Upper lobe of right lung (tissue), 1 donor: ENCODE results near the gene PRKCA. TPM values are rescaled to one million over a fixed set of nuclear protein-coding genes. Genes with fewer than 3 reads are reported as not detected.
A peak's percentile ranks its signal among the peaks of the same experiment; 100 is the strongest.

ENCODE experiments used
- ATAC-seq: fragments of 200-7000 bp; cut with Tn5 transposase; one replicate; pipeline ENCODE4 v1.9.1; 2020; ENCODE audit warnings: mild to moderate bottlenecking, moderate library complexity
- DNase-seq: peaks from one replicate; pipeline ENCODE4 v3.0.0-alpha.2; 2020
- H3K27ac ChIP-seq: fragments of 200-600 bp; one replicate; pipeline ENCODE4 v1.8.0; 2022
- H3K27me3 ChIP-seq: fragments of 200-600 bp; one replicate; pipeline ENCODE4 v1.8.0; 2022; ENCODE audit warnings: mild to moderate bottlenecking
- H3K36me3 ChIP-seq: fragments of 200-600 bp; one replicate; pipeline ENCODE4 v1.8.0; 2022
- H3K4me1 ChIP-seq: fragments of 200-600 bp; one replicate; pipeline ENCODE4 v1.8.0; 2022
- H3K4me3 ChIP-seq: fragments of 200-600 bp; one replicate; pipeline ENCODE4 v1.8.0; 2022; ENCODE audit warnings: mild to moderate bottlenecking
- H3K9me3 ChIP-seq: fragments of 200-600 bp; one replicate; pipeline ENCODE4 v1.8.0; 2022
- intact Hi-C: fragments of 100-400 bp; cut with DNase I; formaldehyde crosslinking; loops from one replicate; pipeline ENCODE4 v1.11.0; 2022
- total RNA-seq: library from RNA; stranded (reverse); fragmentation: NEBNext Ultra II Directional; extraction: Animal tissue kit (Norgen Biotek cat#: 25700); gene quantifications from one replicate; pipeline ENCODE4 v1.2.1, GENCODE V29; 2021
- TF ChIP-seq, protein P1 (sequence below): fragments of 200-600 bp; IDR thresholded peaks from one replicate; pipeline ENCODE4 v1.8.0; 2022; ENCODE audit warnings: antibody characterized with exemption
- donor health status: DM: no; HTN: yes; CAD: no; lungs with severe emphysema.

The PRKCA gene
- total RNA-seq, 1 donor from 2014 or later: 43.4 TPM

DNA sequence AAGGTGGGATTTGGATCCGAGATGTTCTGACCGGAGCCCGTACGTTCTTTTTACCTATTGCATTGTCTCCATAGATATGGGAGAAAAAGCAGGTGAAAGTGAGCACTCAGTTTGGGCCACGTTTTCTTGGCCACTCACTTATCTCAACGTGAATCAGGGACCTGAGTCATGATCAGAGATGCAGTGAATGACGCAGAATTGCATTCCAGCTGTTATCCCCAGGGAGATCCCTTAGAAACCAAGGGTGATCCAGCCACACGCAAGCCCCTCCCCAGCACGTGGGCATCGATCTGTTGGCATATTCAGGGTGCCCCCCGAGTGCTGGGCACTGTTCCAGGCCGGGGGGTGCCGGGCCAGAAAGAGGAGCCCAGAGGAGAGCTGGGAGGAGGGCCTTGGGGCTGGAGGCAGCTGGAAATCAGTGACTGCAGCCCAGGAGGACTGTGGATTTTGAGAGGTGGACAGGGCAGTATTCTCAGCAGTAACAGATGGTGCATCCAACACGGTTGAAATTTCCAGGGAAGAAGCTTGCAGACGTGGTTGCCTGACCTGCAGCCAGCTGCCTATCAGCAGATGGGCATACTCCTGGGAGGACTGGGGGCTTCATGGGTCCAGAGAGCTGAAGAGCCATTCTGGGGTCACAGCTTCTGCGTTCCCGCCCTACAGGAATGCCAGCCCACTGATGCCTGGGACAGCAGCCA lies 445.3 kb downstream of the PRKCA start:
- TF ChIP-seq, protein P1, sequence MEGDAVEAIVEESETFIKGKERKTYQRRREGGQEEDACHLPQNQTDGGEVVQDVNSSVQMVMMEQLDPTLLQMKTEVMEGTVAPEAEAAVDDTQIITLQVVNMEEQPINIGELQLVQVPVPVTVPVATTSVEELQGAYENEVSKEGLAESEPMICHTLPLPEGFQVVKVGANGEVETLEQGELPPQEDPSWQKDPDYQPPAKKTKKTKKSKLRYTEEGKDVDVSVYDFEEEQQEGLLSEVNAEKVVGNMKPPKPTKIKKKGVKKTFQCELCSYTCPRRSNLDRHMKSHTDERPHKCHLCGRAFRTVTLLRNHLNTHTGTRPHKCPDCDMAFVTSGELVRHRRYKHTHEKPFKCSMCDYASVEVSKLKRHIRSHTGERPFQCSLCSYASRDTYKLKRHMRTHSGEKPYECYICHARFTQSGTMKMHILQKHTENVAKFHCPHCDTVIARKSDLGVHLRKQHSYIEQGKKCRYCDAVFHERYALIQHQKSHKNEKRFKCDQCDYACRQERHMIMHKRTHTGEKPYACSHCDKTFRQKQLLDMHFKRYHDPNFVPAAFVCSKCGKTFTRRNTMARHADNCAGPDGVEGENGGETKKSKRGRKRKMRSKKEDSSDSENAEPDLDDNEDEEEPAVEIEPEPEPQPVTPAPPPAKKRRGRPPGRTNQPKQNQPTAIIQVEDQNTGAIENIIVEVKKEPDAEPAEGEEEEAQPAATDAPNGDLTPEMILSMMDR: no peak
- intact Hi-C loops: no loop called here
- no peak for DNase-seq
- no peak overlapping the region for H3K27ac ChIP-seq
- H3K27me3 ChIP-seq: no peaks in the 10 kb centered on the region
- peaks cover 18% of the 10 kb centered on the region for H3K36me3 ChIP-seq
- no peak overlapping the region for H3K4me3 ChIP-seq
- H3K4me1 ChIP-seq: no peaks in the 10 kb centered on the region
- ATAC-seq: no peak
- no peaks in the 10 kb centered on the region for H3K9me3 ChIP-seq

DNA sequence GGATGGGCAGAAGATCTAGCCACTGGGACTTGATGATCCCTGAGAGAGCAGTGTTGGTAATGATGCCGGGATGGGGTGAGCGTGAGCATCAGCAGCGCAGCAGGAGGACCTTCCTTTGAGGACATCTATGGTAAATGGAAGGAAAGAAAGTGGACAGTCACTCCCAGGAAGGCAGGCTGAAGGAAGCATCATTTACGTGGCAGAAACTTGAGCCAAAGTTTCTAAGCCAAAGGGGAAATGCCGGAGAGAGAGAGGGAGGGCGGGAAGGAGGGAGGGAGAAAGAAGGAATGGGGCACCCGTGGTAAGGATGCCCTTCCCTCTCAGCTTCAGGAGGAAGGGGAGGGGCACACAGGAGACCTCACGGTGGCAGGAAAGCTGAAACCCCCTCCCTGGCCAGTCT lies 446.2 kb downstream of the PRKCA start:
- no peaks in the 10 kb centered on the region for H3K9me3 ChIP-seq
- H3K36me3 ChIP-seq: peaks cover 9% of the 10 kb centered on the region
- H3K4me1 ChIP-seq: no peaks in the 10 kb centered on the region
- intact Hi-C loops: no loop called here
- no peak for ATAC-seq
- no peak for DNase-seq
- TF ChIP-seq, protein P1: no peak
- no peaks in the 10 kb centered on the region for H3K27me3 ChIP-seq
- no peak overlapping the region for H3K4me3 ChIP-seq
- H3K27ac ChIP-seq: no peak overlapping the region

- DNase-seq: no peak
- TF ChIP-seq, protein P1: no peak
- Histone ChIP-seq H3K9me3 (no peaks in the 10 kb centered on the region), H3K36me3 (peaks cover 4% of the 10 kb centered on the region), H3K27ac (no peak overlapping the region), H3K27me3 (no peaks in the 10 kb centered on the region), H3K4me1 (no peaks in the 10 kb centered on the region), H3K4me3 (no peak overlapping the region)
- no peak for ATAC-seq
- intact Hi-C loops: no loop called here
Observed at GRCh38 chr17:66749217-66749832, 446.9 kb downstream of the PRKCA start.

GRCh38 chr17:66750116-66750515 lies 447.7 kb downstream of the PRKCA start:
- intact Hi-C loops: no loop called here
- Histone ChIP-seq H3K4me1 (no peaks in the 10 kb centered on the region), H3K36me3 (peaks cover 4% of the 10 kb centered on the region), H3K27me3 (no peaks in the 10 kb centered on the region), H3K27ac (no peak overlapping the region), H3K4me3 (no peak overlapping the region), H3K9me3 (no peaks in the 10 kb centered on the region)
- DNase-seq (no peak), ATAC-seq (no peak)
- TF ChIP-seq, protein P1: no peak

GRCh38 chr17:66750781-66751543 lies 448.5 kb downstream of the PRKCA start:
- Histone ChIP-seq H3K4me1 (no peaks in the 10 kb centered on the region), H3K4me3 (no peak overlapping the region), H3K36me3 (peaks cover 4% of the 10 kb centered on the region), H3K27ac (no peak overlapping the region), H3K27me3 (no peaks in the 10 kb centered on the region), H3K9me3 (no peaks in the 10 kb centered on the region)
- DNase-seq: no peak
- peak; percentile 43 for ATAC-seq
- TF ChIP-seq, protein P1: no peak
- intact Hi-C loops: no loop called here
